Parietal lobe (tissue), 1 donor: ENCODE measurements around the gene THBD. TPM values are rescaled to one million over a fixed set of nuclear protein-coding genes. Genes with fewer than 3 reads are reported as not detected.

Source experiments
- total RNA-seq: library from RNA; depleted of rRNA; stranded (reverse); fragments of >200 nt; gene quantifications from one replicate; pipeline ENCODE4 v1.2.3, GENCODE V29; 2014

THBD gene, protein sequence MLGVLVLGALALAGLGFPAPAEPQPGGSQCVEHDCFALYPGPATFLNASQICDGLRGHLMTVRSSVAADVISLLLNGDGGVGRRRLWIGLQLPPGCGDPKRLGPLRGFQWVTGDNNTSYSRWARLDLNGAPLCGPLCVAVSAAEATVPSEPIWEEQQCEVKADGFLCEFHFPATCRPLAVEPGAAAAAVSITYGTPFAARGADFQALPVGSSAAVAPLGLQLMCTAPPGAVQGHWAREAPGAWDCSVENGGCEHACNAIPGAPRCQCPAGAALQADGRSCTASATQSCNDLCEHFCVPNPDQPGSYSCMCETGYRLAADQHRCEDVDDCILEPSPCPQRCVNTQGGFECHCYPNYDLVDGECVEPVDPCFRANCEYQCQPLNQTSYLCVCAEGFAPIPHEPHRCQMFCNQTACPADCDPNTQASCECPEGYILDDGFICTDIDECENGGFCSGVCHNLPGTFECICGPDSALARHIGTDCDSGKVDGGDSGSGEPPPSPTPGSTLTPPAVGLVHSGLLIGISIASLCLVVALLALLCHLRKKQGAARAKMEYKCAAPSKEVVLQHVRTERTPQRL
- total RNA-seq: 0.63 TPM

DNA sequence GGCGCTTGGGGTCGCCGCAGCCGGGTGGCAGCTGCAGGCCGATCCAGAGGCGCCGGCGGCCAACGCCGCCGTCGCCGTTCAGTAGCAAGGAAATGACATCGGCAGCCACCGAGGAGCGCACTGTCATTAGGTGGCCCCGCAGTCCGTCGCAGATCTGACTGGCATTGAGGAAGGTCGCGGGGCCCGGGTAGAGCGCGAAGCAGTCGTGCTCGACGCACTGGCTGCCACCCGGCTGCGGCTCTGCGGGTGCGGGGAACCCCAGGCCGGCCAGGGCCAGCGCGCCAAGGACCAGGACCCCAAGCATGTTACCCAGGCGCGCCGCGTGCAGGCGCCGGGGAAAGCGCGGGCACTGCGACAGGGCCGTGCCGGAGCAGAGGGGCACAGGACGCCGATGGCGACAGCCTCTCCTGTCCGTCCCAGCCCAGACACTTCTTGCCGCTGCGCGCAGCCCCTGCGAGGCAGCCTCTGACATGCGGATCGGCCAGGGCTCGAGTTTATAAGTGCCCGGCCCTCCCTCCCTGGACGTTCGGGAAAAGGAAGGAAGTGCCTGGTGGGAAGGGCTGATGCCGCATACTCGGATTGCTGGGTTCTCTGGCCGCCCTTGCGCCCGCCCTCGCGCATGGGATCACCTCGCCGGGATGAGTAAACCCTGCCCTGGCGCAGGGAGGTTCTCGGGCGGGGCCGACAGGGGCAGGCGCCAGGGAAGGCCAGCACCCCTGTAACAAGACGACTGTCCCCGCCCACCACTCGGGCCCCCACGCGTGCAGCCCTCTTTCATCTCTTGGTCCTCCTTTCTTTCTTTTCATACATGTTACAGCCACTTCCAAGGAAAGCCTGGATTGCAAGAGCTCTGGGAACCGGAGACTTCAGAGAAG is at the start of gene THBD:
Gene THBD, minus strand, starts transcription at position 472 of the 875 bp plus-strand sequence. Its CDS starts 168 bp downstream, at position 304.

DNA sequence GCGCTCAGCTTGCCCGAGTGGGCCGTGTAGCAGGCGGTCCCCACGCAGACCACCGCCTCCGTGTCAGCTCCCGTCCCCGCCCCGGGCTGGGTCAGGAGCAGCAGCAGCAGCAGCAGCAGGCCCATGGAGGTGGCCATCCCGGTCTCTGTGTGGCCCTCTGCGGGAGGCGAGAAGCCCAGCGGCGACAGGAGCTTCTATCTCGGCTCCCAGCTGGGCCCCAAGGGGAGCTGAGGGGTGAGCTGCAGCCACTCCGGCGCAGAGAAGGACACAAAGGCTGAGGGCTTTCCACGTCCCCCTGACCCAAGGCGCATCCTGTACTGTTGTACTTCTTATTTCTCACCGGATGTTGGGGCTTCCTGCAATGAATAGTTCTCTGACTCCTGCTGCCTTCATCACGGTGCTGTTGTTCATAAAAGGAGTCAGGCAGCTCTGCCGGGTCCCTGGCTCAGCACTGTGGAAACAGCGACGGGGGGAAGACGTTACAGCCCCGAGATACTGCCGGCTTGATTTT is 36.6 kb upstream of the THBD start, which contains the start of gene CD93:
Gene CD93, minus strand, starts transcription at position 269 of the 511 bp plus-strand sequence. Its CDS starts 132 bp downstream, at position 137.

DNA sequence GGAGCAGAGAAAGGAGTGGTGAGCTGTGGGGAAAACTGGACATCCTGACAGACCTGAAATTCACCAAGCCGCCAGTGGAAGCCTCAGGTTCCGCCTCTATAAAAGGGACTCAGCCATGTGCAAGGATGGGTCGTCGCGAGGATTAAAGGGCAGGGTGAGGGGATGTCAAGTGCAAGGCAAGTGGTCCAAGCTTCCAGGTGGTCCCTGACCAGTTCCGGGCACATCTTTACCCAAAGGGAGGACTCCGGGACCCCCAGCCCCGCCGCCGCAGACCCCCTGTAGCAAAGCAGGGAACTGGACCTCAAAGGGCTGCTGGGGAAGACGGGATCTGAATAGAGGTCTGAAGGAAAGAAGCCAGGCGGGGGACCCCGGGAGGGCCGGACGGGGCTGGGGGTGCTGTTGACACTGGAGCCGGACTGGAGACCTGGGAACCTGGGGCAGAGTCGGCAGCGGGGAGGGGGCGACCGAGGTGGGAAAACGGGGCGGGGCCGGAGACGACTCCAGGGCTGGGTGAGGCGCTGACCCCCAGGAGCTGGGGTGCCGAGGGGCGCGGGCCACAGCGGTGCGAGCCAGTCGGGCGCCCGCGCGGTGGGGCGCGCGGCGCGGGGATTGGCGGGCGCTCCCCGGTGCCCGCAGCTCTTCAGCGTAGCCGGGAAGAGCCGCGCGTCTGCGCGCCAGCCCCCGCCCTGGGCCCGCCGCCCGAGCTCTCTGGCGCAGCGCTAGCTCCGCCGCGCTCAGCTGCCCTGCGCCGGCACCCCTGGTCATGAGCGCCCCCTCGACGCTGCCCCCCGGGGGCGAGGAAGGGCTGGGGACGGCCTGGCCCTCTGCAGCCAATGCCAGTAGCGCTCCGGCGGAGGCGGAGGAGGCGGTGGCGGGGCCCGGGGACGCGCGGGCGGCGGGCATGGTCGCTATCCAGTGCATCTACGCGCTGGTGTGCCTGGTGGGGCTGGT is 14.5 kb downstream of the THBD start, which contains the start of gene SSTR4:
Gene SSTR4, plus strand, starts transcription at position 592 of the 951 bp plus-strand sequence. Its CDS starts 172 bp downstream, at position 764.

Other genes starting within 250 kb of the THBD start
- gene SSTR4, start 14.4 kb downstream of the THBD start, total RNA-seq: not detected
- gene CD93, start 36.7 kb upstream of the THBD start, total RNA-seq: 10.3 TPM